DMS153 treated with DMSO at 0.1 percent for 48 hours (cell line): ENCODE data around the gene SDHA.
"Not testable (repeated sequence)": the region's sequence is repeated elsewhere in the genome, so short reads cannot be mapped to it uniquely, and the experiment has no call there.

ENCODE experiments used
- DNase-seq: peaks from one replicate; lab custom pipeline; 2025; ENCODE audit not compliant: unreplicated experiment; lab: John Stamatoyannopoulos, UW

Gene SDHA

DNA sequence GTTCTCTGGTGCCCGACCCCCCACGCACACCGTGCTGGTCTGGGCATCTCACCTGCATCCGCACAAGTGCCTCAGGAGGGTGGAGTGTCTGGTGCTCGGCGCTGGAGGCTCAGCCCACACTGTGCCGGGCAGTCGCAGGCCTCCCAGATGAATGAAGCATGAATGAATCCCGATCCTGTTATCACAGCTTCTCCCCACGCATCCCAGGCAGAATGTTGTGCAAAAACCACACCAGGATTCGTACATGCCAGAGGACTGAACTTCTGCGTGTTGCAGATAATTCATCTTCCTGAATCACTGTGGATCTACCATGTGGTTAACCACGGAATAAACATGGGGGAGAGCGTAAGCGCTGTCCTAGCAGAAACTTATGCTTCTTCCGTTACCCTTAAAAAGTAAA lies 78.8 kb downstream of the SDHA start:
- not testable (repeated sequence) for DNase-seq

GRCh38 chr5:297448-297847 lies 79.3 kb downstream of the SDHA start:
- not testable (repeated sequence) for DNase-seq

GRCh38 chr5:297991-298736 lies 80.0 kb downstream of the SDHA start:
- not testable (repeated sequence) for DNase-seq

- DNase-seq, result no peak
Observed at GRCh38 chr5:298737-299125, 80.6 kb downstream of the SDHA start.

GRCh38 chr5:299921-300320 lies 81.8 kb downstream of the SDHA start:
- not testable (repeated sequence) for DNase-seq

GRCh38 chr5:300691-301435 lies 82.7 kb downstream of the SDHA start:
- not testable (repeated sequence) for DNase-seq

GRCh38 chr5:302416-302815 lies 84.3 kb downstream of the SDHA start:
- DNase-seq, result peak; percentile 80

GRCh38 chr5:302966-303365 lies 84.8 kb downstream of the SDHA start:
- DNase-seq, result no peak

GRCh38 chr5:303741-304140 lies 85.6 kb downstream of the SDHA start:
- DNase-seq, result not testable (repeated sequence)

DNA sequence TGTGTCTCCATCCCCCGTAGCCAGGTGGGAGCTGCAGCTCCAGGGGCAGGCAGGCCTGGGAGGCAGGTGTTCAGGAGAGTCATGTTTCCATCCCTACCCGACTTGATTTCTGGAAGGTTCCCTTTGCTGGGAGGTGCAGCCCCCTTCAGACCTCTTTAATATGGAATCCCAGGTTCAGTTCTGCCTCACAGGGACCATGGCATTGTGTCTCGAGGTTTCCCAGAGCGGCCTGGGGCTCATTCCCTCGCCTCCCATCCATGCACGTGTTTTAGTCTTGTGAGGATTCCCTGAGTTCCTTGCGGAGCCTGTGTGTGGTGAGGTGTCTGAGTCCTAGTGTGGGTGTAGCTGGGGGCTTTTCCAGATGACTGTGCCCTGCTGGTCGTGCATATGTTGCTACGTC lies 86.9 kb downstream of the SDHA start:
- no peak for DNase-seq

GRCh38 chr5:305459-305858 lies 87.3 kb downstream of the SDHA start:
- DNase-seq, result no peak

- DNase-seq, result no peak
Observed at GRCh38 chr5:306011-306805, 88.1 kb downstream of the SDHA start.
